AML-193 (cell line): Measurements from ENCODE around the gene RPS24.
"Not testable (repeated sequence)": the region's sequence is repeated elsewhere in the genome, so short reads cannot be mapped to it uniquely, and the experiment has no call there.

Experiments used
- DNase-seq, 2 experiments: peaks; one replicate each; lab custom pipeline; 2025; lab: John Stamatoyannopoulos, UW

The RPS24 gene

GRCh38 chr10:78053211-78053868 is 19.7 kb downstream of the RPS24 start:
- DNase-seq, result no peak

- DNase-seq, result no peak
Observed at GRCh38 chr10:78058562-78058961, 24.9 kb downstream of the RPS24 start.

- DNase-seq, result no peak
Observed at GRCh38 chr10:78059906-78060702, 26.4 kb downstream of the RPS24 start.

- no peak for DNase-seq
Observed at GRCh38 chr10:78062296-78062695, 28.6 kb downstream of the RPS24 start.

GRCh38 chr10:78063236-78063635 is 29.6 kb downstream of the RPS24 start:
- DNase-seq, result no peak

GRCh38 chr10:78064919-78065318 is 31.3 kb downstream of the RPS24 start:
- DNase-seq, result not testable (repeated sequence)

- no peak for DNase-seq
Observed at GRCh38 chr10:78065611-78066010, 31.9 kb downstream of the RPS24 start.

- DNase-seq, result no peak
Observed at GRCh38 chr10:78066012-78066411, 32.3 kb downstream of the RPS24 start.

- DNase-seq, result no peak
Observed at GRCh38 chr10:78066728-78067430, 33.2 kb downstream of the RPS24 start.

GRCh38 chr10:78069151-78069550 is 35.5 kb downstream of the RPS24 start:
- no peak for DNase-seq

GRCh38 chr10:78070064-78070463 is 36.4 kb downstream of the RPS24 start:
- DNase-seq, result not testable (repeated sequence)

- no peak for DNase-seq
Observed at GRCh38 chr10:78070726-78071125, 37.1 kb downstream of the RPS24 start.

- DNase-seq, result no peak
Observed at GRCh38 chr10:78071140-78071856, 37.6 kb downstream of the RPS24 start.

- DNase-seq, result no peak
Observed at GRCh38 chr10:78071857-78072179, 38.2 kb downstream of the RPS24 start.

- DNase-seq, result no peak
Observed at GRCh38 chr10:78072504-78072903, 38.8 kb downstream of the RPS24 start.

- DNase-seq, result not testable (repeated sequence)
Observed at GRCh38 chr10:78075806-78076205, 42.1 kb downstream of the RPS24 start.

- DNase-seq, result no peak
Observed at GRCh38 chr10:78078539-78079330, 45.1 kb downstream of the RPS24 start.

- no peak for DNase-seq
Observed at GRCh38 chr10:78079411-78079810, 45.7 kb downstream of the RPS24 start.

GRCh38 chr10:78081292-78081691 is 47.6 kb downstream of the RPS24 start:
- DNase-seq, result no peak

GRCh38 chr10:78082636-78083035 is 49.0 kb downstream of the RPS24 start:
- DNase-seq, result no peak
